B cell (primary cell): ENCODE results near the gene SMIM14.

Experiments
- CTCF ChIP-seq: fragments of 200-600 bp; IDR thresholded peaks from one replicate; pipeline ENCODE4 v1.8.0; 2022; ENCODE audit warnings: antibody characterized with exemption, mild to moderate bottlenecking
- EZH2 ChIP-seq: IDR thresholded peaks from 2 replicates; pipeline ENCODE4 v1.6.1; 2012; ENCODE audit warnings: borderline replicate concordance, low read depth, mild to moderate bottlenecking, moderate library complexity, low read length; ENCODE audit not compliant: insufficient read depth, poor library complexity, severe bottlenecking

- TF ChIP-seq CTCF (no peak), EZH2 (no peak)
Measured at GRCh38 chr4:39648827-39649558, 10.3 kb upstream of the SMIM14 start.
